ENCODE results near the gene SLC27A3. TPM values are rescaled to one million over a fixed set of nuclear protein-coding genes. Genes with fewer than 3 reads are reported as not detected.
A peak's percentile ranks its signal among the peaks of the same experiment; 100 is the strongest.

SLC27A3 gene, protein sequence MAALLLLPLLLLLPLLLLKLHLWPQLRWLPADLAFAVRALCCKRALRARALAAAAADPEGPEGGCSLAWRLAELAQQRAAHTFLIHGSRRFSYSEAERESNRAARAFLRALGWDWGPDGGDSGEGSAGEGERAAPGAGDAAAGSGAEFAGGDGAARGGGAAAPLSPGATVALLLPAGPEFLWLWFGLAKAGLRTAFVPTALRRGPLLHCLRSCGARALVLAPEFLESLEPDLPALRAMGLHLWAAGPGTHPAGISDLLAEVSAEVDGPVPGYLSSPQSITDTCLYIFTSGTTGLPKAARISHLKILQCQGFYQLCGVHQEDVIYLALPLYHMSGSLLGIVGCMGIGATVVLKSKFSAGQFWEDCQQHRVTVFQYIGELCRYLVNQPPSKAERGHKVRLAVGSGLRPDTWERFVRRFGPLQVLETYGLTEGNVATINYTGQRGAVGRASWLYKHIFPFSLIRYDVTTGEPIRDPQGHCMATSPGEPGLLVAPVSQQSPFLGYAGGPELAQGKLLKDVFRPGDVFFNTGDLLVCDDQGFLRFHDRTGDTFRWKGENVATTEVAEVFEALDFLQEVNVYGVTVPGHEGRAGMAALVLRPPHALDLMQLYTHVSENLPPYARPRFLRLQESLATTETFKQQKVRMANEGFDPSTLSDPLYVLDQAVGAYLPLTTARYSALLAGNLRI
- total RNA-seq, result 100 to 1,000 TPM in 1 of 4 donors, 10 to 100 TPM in 3; 12.9 to 364 (median 36.7) TPM

DNA sequence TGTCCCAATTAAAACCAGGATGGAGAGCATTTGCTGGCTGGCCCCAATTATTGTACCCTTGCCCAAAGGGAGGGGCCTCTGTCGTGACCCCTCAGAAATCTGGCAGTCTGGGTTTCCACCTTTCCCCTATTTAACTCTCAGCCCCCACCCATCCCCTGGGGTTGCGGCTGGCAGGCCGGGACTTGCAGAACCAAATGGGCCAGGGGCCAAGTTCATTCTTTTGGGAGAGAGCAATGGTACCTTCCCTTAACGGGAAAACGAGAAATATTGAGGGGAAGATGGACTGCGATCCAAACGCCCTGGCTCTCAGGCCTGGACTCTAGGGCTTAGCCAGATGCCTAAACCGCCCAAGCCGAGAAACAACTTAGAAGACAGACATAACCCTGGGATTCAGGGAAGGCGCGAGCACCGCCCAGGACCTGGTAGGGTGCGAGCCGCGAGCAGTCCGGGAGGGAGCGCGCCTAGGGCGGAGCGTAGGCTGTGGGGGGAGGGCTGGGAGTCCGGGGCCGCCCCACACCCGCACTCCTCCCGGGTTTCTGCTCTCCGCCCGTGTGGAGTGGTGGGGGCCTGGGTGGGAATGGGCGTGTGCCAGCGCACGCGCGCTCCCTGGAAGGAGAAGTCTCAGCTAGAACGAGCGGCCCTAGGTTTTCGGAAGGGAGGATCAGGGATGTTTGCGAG, at the start of gene SLC27A3:
TSS of gene SLC27A3 (plus strand) at position 628 of the 678 bp plus-strand sequence. CDS start 91 bp downstream, outside the sequence.
- peaks cover 0 to 8% of the 10 kb centered on the region in 2 donors for H3K4me1 ChIP-seq
- H3K27me3 ChIP-seq, result no peaks in the 10 kb centered on the region
- H3K9me3 ChIP-seq, result no peaks in the 10 kb centered on the region
- H3K36me3 ChIP-seq, result no peaks in the 10 kb centered on the region
- peak within 1 kb of the TSS; percentile 54 to 77 for H3K4me3 ChIP-seq
- intact Hi-C loops (cut with DNase I; ENCODE audit: low total_unique reads), result no loop called here
- TF ChIP-seq, protein P1, sequence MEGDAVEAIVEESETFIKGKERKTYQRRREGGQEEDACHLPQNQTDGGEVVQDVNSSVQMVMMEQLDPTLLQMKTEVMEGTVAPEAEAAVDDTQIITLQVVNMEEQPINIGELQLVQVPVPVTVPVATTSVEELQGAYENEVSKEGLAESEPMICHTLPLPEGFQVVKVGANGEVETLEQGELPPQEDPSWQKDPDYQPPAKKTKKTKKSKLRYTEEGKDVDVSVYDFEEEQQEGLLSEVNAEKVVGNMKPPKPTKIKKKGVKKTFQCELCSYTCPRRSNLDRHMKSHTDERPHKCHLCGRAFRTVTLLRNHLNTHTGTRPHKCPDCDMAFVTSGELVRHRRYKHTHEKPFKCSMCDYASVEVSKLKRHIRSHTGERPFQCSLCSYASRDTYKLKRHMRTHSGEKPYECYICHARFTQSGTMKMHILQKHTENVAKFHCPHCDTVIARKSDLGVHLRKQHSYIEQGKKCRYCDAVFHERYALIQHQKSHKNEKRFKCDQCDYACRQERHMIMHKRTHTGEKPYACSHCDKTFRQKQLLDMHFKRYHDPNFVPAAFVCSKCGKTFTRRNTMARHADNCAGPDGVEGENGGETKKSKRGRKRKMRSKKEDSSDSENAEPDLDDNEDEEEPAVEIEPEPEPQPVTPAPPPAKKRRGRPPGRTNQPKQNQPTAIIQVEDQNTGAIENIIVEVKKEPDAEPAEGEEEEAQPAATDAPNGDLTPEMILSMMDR (IDR thresholded peaks at IDR 0.05), result no peak
- TF ChIP-seq POLR2A (IDR thresholded peaks at IDR 0.05), result peak in 1 of 2 donors; percentile 10
- peak within 1 kb of the TSS; percentile 86 to 88 for H3K27ac ChIP-seq
- peak; percentile 79 to 89 for DNase-seq

DNA sequence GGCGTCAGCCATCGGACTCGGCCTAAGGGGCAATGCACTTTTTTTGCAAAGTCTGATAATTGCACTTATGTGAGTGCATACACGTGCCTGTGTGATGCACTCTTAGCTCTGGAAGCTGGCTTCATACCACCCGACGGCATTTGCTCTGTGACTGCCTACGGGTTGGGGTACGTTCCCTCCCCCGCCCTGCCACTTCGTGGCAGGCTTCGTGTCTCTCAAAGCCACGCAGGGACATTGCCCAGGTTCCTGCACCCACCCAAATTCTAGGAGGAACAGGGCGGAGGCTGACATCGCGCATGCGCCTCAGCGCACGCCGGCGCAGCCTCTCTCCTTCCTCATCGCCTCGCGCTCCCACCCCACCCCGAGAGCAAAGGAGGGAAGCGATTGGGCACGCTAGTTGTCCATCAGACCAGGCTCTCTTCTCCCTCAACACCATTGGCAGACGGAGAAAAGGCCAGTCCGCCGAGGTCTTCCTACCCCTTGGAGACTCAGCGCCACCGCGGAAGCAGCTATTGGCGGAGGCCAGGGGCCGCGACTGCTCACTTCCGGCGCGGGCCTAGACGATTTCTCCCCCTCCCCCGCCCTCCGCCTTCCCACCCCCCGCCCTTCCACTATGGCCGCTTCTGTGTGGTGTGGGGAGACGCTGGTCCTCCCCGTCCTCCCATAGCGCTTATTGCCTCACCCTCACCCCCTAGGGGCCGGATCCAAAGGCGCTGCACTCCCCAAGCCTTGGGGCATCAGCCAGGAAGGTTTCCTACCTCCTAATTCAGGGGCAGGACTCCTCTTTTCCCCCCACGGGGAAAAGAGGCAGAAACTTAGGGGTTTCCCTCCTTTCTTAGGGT, 47.5 kb upstream of the SLC27A3 start, which contains the start of gene INTS3:
TSS of gene INTS3 (plus strand) at position 588 of the 842 bp plus-strand sequence. CDS start 585 bp downstream, outside the sequence.
- peak within 1 kb of the TSS; percentile 65 to 66 for H3K4me3 ChIP-seq
- peaks cover 0 to 4% of the 10 kb centered on the region in 2 donors for H3K4me1 ChIP-seq
- H3K27me3 ChIP-seq, result no peaks in the 10 kb centered on the region
- peak within 1 kb of the TSS; percentile 95 to 98 for H3K27ac ChIP-seq
- no peaks in the 10 kb centered on the region for H3K9me3 ChIP-seq
- intact Hi-C loops (cut with DNase I; ENCODE audit: low total_unique reads), result no loop called here
- DNase-seq, result peak; percentile 100
- TF ChIP-seq, protein P1 (IDR thresholded peaks at IDR 0.05), result peak in 1 of 4 experiments; percentile 33
- TF ChIP-seq POLR2A (IDR thresholded peaks at IDR 0.05), result peak; percentile 26 to 42
- H3K36me3 ChIP-seq, result no peaks in the 10 kb centered on the region

DNA sequence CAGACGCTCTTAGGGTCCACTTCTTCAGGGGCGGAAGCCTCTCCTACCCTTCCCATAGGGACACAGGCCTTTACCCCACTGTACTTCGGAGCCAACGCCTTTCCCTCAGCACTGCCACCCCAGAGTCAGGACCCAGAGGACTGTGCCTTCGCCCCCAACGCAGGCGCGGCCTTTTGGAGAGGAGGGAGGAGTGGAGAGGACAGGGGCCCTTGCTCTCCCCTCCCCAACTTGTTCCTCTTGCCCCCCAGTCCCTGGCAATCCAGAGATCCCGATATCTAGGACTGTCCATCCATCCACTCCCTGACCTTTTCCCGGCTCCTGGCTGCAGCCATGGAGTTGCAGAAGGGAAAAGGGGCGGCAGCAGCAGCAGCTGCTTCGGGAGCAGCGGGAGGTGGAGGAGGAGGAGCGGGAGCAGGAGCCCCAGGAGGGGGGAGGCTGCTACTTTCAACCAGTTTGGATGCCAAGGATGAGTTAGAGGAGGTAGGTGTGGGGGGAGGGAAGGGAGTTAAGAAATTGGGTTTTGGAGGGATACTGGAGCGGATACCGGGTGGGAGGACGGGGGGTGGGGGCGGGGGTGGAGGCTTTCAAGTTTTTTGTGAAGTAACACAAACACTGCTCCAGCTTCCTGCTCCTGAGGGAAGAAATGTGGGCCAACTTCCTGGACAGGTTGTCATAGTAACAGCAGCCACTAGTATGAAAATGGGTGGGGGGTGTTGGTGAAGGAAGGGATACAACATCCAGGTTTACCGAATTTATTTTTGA, 46.7 kb upstream of the SLC27A3 start:
- no peaks in the 10 kb centered on the region for H3K9me3 ChIP-seq
- no peaks in the 10 kb centered on the region for H3K27me3 ChIP-seq
- H3K4me3 ChIP-seq, result peak overlapping the region; percentile 65 to 66
- no peaks in the 10 kb centered on the region for H3K36me3 ChIP-seq
- peaks cover 0 to 4% of the 10 kb centered on the region in 2 donors for H3K4me1 ChIP-seq
- intact Hi-C loops (cut with DNase I; ENCODE audit: low total_unique reads), result no loop called here
- TF ChIP-seq POLR2A (IDR thresholded peaks at IDR 0.05), result peak in 1 of 2 donors; percentile 4
- TF ChIP-seq, protein P1 (IDR thresholded peaks at IDR 0.05), result no peak
- DNase-seq, result peak; percentile 76 to 80
- H3K27ac ChIP-seq, result peak overlapping the region; percentile 95 to 98

DNA sequence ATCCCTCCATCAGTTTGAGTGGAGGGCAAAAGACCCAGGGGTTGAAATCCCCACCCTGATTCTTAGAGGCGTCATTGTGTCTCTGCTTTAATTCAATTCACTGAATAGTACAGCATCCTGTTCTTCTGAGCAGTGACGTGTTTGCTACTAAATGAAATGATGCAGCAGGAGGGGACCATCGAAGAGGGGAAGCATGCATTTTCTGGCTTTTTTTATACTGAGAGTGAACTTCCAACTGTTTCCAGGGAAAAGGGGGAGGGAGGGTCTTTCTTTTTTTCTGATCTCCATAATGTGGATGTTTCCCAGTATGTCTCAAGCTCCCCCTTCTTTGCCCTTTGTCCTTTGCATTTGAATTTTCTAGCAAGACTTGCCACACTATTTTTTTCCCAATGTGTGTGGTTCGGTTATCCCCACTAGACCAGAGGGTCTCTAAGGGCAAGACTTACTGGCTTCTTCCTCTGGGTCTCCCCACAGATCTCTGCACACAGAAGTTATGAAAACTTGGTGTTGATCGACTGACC, 44.7 kb upstream of the SLC27A3 start:
- H3K4me1 ChIP-seq, result peaks cover 0 to 4% of the 10 kb centered on the region in 2 donors

More for the DNA sequence above, 44.7 kb upstream of the SLC27A3 start:
- H3K9me3 ChIP-seq, result no peaks in the 10 kb centered on the region
- no peak overlapping the region for H3K4me3 ChIP-seq
- H3K27me3 ChIP-seq, result no peaks in the 10 kb centered on the region
- TF ChIP-seq, protein P1 (IDR thresholded peaks at IDR 0.05), result no peak
- no peak for TF ChIP-seq POLR2A (IDR thresholded peaks at IDR 0.05)
- H3K36me3 ChIP-seq, result no peaks in the 10 kb centered on the region
- no peak for DNase-seq
- intact Hi-C loops (cut with DNase I; ENCODE audit: low total_unique reads), result no loop called here
- peak overlapping the region; percentile 95 to 98 for H3K27ac ChIP-seq

Data from uterus (tissue), 4 donors.